HCT116 (cell line): ENCODE measurements around the gene SKIC8. TPM values are rescaled to one million over a fixed set of nuclear protein-coding genes. Genes with fewer than 3 reads are reported as not detected.

Experiments
- ATAC-seq: fragments of 200-7000 bp; cut with Tn5 transposase; 2 replicates; pipeline ENCODE4 v1.9.1; 2020; ENCODE audit warnings: mild to moderate bottlenecking, moderate library complexity
- BruUV-seq: library from RNA; stranded (reverse); fragments of 400-500 nt; replicated peaks from 2 replicates; lab custom pipeline; 2021; lab: Mats Ljungman, UMichigan
- CTCF ChIA-PET: fragments of 300-600 bp; sonication (Branson Sonifier 250); formaldehyde crosslinking; loops from one replicate; lab custom pipeline; 2021; ENCODE audit warnings: antibody characterized with exemption; lab: Charles Lee
- POLR2A ChIA-PET: fragments of 300-600, 350-600 bp; sonication (Branson Sonifier 250); formaldehyde crosslinking; loops from one replicate; lab custom pipeline; 2021; ENCODE audit warnings: antibody characterized with exemption; lab: Charles Lee
- RAD21 ChIA-PET, 2 experiments: fragments of 300-600 bp; sonication (Branson Sonifier 250); formaldehyde crosslinking; loops; one replicate each; lab custom pipeline; 2023; ENCODE audit warnings: low total read pairs in 2 of 2; ENCODE audit not compliant: uncharacterized antibody in 2 of 2, unreplicated experiment in 2 of 2, low non-redundant PET in 1 of 2; lab: Charles Lee
- DNase-seq: peaks from one replicate; pipeline ENCODE4 v3.0.0-alpha.2; 2010; ENCODE audit warnings: low read depth, low spot score
- H2AFZ ChIP-seq: fragments of 200-600 bp; shearing (Covaris generic), sonication (generic); 2 replicates; pipeline ENCODE4 v1.6.1; 2017; ENCODE audit warnings: low read depth, mixed run types, mixed read lengths, antibody characterized with exemption, low read length; ENCODE audit not compliant: poor library complexity, severe bottlenecking
- H3K27ac ChIP-seq: 2 replicates; pipeline ENCODE4 v1.5.1; 2012; ENCODE audit warnings: low read depth, low read length
- H3K27me3 ChIP-seq: fragments of 200-600 bp; sonication (generic); 2 replicates; pipeline ENCODE4 v1.6.1; 2016; ENCODE audit warnings: mixed run types, low read length, mixed read lengths; ENCODE audit not compliant: insufficient read depth
- H3K36me3 ChIP-seq, 2 experiments: fragments of 200-500 bp in 1 of 2; fragments of 200-600 bp in 1 of 2; sonication (Bioruptor generic) in 1 of 2; sonication (generic) in 1 of 2; 2 replicates each; pipeline versions ENCODE4 v1.5.1 to v1.6.1; 2014 to 2016; ENCODE audit warnings: low read length in 2 of 2, inconsistent platforms in 1 of 2, mixed read lengths in 1 of 2, mixed run types in 1 of 2; ENCODE audit not compliant: insufficient read depth in 2 of 2, control insufficient read depth in 1 of 2
- H3K4me1 ChIP-seq, 2 experiments: fragments of 200-600 bp in 1 of 2; sonication (generic) in 1 of 2; 2 replicates each; pipeline versions ENCODE4 v1.5.1 to v1.6.1; 2012 to 2017; ENCODE audit warnings: low read length in 2 of 2, inconsistent platforms in 1 of 2, mild to moderate bottlenecking in 1 of 2, mixed read lengths in 1 of 2, mixed run types in 1 of 2, moderate library complexity in 1 of 2; ENCODE audit not compliant: insufficient read depth in 2 of 2, control insufficient read depth in 1 of 2
- H3K4me2 ChIP-seq: fragments of 200-600 bp; sonication (generic); 2 replicates; pipeline ENCODE4 v1.6.1; 2017; ENCODE audit warnings: mixed run types, low read length, mixed read lengths
- H3K4me3 ChIP-seq, 2 experiments: fragments of 200-600 bp in 1 of 2; sonication (generic) in 1 of 2; replicated peaks in 1 of 2; 2 replicates each; pipeline ENCODE4 v1.5.1; 2011 to 2016; ENCODE audit warnings: low read length in 2 of 2, control low read depth in 1 of 2, low read depth in 1 of 2, mild to moderate bottlenecking in 1 of 2, mixed read lengths in 1 of 2, mixed run types in 1 of 2
- H3K79me2 ChIP-seq: fragments of 200-600 bp; sonication (generic); 2 replicates; pipeline ENCODE4 v1.6.1; 2017; ENCODE audit warnings: mild to moderate bottlenecking, mixed run types, low read length, moderate library complexity, mixed read lengths; ENCODE audit not compliant: insufficient read depth
- H3K9ac ChIP-seq: fragments of 200-600 bp; sonication (generic); 2 replicates; pipeline ENCODE4 v1.6.1; 2016; ENCODE audit warnings: low read length, mixed read lengths
- H3K9me2 ChIP-seq: fragments of 200-600 bp; sonication (generic), shearing (Covaris generic); 2 replicates; pipeline ENCODE4 v1.6.1; 2017; ENCODE audit warnings: mixed run types, mild to moderate bottlenecking, moderate library complexity; ENCODE audit not compliant: insufficient read depth
- H3K9me3 ChIP-seq, 2 experiments: fragments of 200-500 bp in 1 of 2; fragments of 200-600 bp in 1 of 2; sonication (Bioruptor generic) in 1 of 2; sonication (generic) in 1 of 2; 2 replicates each; pipeline ENCODE4 v1.6.1; 2014 to 2017; ENCODE audit warnings: low read length in 2 of 2, mixed read lengths in 2 of 2, inconsistent platforms in 1 of 2, low read depth in 1 of 2, mild to moderate bottlenecking in 1 of 2, mixed run types in 1 of 2, moderate library complexity in 1 of 2; ENCODE audit not compliant: control insufficient read depth in 1 of 2, insufficient read depth in 1 of 2
- H4K20me1 ChIP-seq: fragments of 200-600 bp; sonication (generic), shearing (Covaris generic); 2 replicates; pipeline ENCODE4 v1.6.1; 2017; ENCODE audit warnings: mixed run types, mild to moderate bottlenecking, moderate library complexity; ENCODE audit not compliant: insufficient read depth
- CEBPB ChIP-seq: IDR thresholded peaks from 2 replicates; pipeline ENCODE4 v1.6.1; 2012; ENCODE audit warnings: low read depth
- ELF1 ChIP-seq: IDR thresholded peaks from 2 replicates; pipeline ENCODE4 v1.6.1; 2012; ENCODE audit warnings: low read depth, borderline replicate concordance
- FOSL1 ChIP-seq: IDR thresholded peaks from 2 replicates; pipeline ENCODE4 v1.6.1; 2012; ENCODE audit warnings: low read depth
- POLR2A ChIP-seq: IDR thresholded peaks from 2 replicates; pipeline ENCODE4 v1.7.0; 2011; ENCODE audit warnings: borderline replicate concordance; ENCODE audit not compliant: insufficient read depth, insufficient read length; ENCODE audit errors: extremely low read depth
- SIN3A ChIP-seq: IDR thresholded peaks from 2 replicates; pipeline ENCODE4 v1.6.1; 2012; ENCODE audit warnings: low read depth
- SP1 ChIP-seq: IDR thresholded peaks from 2 replicates; pipeline ENCODE4 v1.6.1; 2012; ENCODE audit warnings: low read depth
- TCF7L2 ChIP-seq: IDR thresholded peaks from 2 replicates; pipeline ENCODE4 v1.7.0; 2011; ENCODE audit warnings: borderline replicate concordance, inconsistent platforms; ENCODE audit not compliant: insufficient read depth, insufficient read length; ENCODE audit errors: extremely low read depth
- ZNF274 ChIP-seq: fragments of 200-500 bp; sonication (Bioruptor generic); IDR thresholded peaks from 2 replicates; pipeline ENCODE4 v1.6.1; 2014; ENCODE audit warnings: mild to moderate bottlenecking, low read depth, low read length, inconsistent platforms
- intact Hi-C: fragments of 100-400 bp; cut with micrococcal nuclease; formaldehyde crosslinking; loops from 2 replicates; pipeline ENCODE4 v1.10.0; 2022
- total RNA-seq: library from RNA; stranded (reverse); gene quantifications from one replicate; pipeline ENCODE4 v1.2.1, GENCODE V29; 2021; ENCODE audit not compliant: unreplicated experiment
- TF ChIP-seq, protein P1 (sequence below): IDR thresholded peaks from 2 replicates; pipeline ENCODE4 v1.6.1; 2012
- TF ChIP-seq, protein P2 (sequence below): IDR thresholded peaks from 2 replicates; pipeline ENCODE4 v1.6.1; 2012; ENCODE audit warnings: low read depth

SKIC8 gene
- total RNA-seq, 1 experiment from 2014 or later: 57.1 TPM

DNA sequence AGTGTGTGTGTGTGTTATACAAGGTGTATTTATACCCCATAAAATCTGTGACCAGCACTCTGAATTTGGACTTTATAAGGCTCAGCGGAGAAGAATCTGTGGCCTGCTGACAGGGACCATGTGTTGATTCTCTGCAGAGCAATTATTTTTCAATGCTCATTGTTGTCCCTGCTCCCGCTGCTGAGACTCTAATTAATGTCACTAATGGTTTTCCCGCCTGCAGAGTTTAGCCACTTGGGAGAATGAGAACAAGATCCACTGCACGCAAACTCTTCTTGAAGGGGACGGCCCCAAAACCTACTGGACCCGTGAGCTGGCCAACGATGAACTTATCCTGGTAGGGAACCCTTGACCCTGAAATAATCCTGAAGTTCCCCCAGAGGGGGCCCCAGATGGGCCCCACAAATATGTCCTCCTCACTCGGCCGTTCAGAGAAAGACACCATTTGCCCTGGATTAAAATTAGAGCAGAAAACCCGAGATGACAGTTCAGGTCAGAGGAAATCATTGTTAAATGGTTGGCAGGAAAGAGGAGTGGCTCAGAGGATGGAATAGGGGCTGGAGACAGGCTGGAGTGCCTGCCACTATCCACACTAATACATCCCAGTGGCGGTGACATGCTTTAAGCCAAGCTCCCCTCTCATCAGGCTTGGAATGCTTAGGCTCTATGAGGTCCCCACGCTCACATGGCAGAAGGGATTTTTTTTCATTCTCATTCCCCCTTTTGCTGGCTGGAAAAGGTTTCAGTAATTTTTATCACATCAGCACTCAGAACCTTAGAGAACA, 44.1 kb upstream of the SKIC8 start:
- ChIA-PET CTCF (no interaction called here), RAD21 (no interaction called here)
- Histone ChIP-seq H3K27ac (no peak overlapping the region), H3K9me2 (no peaks in the 10 kb centered on the region)
- TF ChIP-seq SIN3A (no peak), ELF1 (no peak), POLR2A (no peak), SP1 (no peak), FOSL1 (no peak), CEBPB (no peak), ZNF274 (no peak)
- TF ChIP-seq, protein P1, sequence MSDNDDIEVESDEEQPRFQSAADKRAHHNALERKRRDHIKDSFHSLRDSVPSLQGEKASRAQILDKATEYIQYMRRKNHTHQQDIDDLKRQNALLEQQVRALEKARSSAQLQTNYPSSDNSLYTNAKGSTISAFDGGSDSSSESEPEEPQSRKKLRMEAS: no peak
- TF ChIP-seq, all 23 proteins: peak for 0
- Histone ChIP-seq H3K79me2 (no peaks in the 10 kb centered on the region), H3K4me3 (no peak overlapping the region), H4K20me1 (no peaks in the 10 kb centered on the region), H3K36me3 (no peaks in the 10 kb centered on the region), H3K9ac (no peak overlapping the region), H3K27me3 (peaks cover 18% of the 10 kb centered on the region), H3K4me2 (no peak overlapping the region), H3K4me1 (no peaks in the 10 kb centered on the region), H3K9me3 (no peaks in the 10 kb centered on the region), H2AFZ (no peak overlapping the region)
- POLR2A ChIA-PET: interaction anchor here (0.7 kb wide), 1 partner anchor 44 kb away, joined by 3 read pairs; the partner anchor contains the start of gene SKIC8
- DNase-seq (no peak), ATAC-seq (no peak)
- no TSS peak for BruUV-seq
- intact Hi-C loops: no loop called here

DNA sequence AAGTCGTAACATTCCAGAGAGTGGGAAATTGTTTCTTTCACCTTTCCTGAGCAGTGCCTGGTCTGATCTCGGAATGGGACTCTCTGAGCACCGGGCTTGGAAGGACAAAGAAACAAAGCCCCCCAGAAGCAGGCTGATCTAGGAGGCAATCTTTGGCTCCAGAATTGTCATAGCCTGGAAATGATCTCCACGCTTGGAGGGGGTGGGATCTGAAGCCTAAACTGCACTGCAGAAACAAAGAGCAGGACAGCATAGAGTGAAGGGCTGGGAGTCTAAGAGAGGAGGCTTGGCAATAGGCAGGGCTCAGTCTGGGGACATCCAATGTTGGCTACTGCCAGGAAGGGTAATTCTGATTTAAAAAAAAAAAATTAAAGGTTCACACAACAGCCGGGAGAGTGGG, 42.6 kb upstream of the SKIC8 start:
- no peak overlapping the region for H3K9ac ChIP-seq
- RAD21 ChIA-PET: no interaction called here

More for the DNA sequence above, 42.6 kb upstream of the SKIC8 start:
- ChIA-PET POLR2A (no interaction called here), CTCF (no interaction called here)
- H3K79me2 ChIP-seq: no peaks in the 10 kb centered on the region
- H3K27ac ChIP-seq: no peak overlapping the region
- no peaks in the 10 kb centered on the region for H3K36me3 ChIP-seq
- H3K27me3 ChIP-seq: peaks cover 20% of the 10 kb centered on the region
- ATAC-seq (no peak), DNase-seq (no peak)
- intact Hi-C loops: no loop called here
- no peaks in the 10 kb centered on the region for H4K20me1 ChIP-seq
- no peaks in the 10 kb centered on the region for H3K4me1 ChIP-seq
- no peaks in the 10 kb centered on the region for H3K9me2 ChIP-seq
- no peaks in the 10 kb centered on the region for H3K9me3 ChIP-seq
- H3K4me3 ChIP-seq: no peak overlapping the region
- H3K4me2 ChIP-seq: no peak overlapping the region
- no peak overlapping the region for H2AFZ ChIP-seq
- no TSS peak for BruUV-seq
- no peak for TF ChIP-seq TCF7L2
- TF ChIP-seq, protein P2, sequence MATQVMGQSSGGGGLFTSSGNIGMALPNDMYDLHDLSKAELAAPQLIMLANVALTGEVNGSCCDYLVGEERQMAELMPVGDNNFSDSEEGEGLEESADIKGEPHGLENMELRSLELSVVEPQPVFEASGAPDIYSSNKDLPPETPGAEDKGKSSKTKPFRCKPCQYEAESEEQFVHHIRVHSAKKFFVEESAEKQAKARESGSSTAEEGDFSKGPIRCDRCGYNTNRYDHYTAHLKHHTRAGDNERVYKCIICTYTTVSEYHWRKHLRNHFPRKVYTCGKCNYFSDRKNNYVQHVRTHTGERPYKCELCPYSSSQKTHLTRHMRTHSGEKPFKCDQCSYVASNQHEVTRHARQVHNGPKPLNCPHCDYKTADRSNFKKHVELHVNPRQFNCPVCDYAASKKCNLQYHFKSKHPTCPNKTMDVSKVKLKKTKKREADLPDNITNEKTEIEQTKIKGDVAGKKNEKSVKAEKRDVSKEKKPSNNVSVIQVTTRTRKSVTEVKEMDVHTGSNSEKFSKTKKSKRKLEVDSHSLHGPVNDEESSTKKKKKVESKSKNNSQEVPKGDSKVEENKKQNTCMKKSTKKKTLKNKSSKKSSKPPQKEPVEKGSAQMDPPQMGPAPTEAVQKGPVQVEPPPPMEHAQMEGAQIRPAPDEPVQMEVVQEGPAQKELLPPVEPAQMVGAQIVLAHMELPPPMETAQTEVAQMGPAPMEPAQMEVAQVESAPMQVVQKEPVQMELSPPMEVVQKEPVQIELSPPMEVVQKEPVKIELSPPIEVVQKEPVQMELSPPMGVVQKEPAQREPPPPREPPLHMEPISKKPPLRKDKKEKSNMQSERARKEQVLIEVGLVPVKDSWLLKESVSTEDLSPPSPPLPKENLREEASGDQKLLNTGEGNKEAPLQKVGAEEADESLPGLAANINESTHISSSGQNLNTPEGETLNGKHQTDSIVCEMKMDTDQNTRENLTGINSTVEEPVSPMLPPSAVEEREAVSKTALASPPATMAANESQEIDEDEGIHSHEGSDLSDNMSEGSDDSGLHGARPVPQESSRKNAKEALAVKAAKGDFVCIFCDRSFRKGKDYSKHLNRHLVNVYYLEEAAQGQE: no peak
